PC-9 (cell line): ENCODE results near the gene TMEM165.

ENCODE experiments used
- CTCF ChIP-seq: fragments of 200-600 bp; sonication (generic); conservative IDR thresholded peaks from 2 replicates; pipeline ENCODE4 v1.6.1; 2017; ENCODE audit warnings: mixed run types, antibody characterized with exemption, mild to moderate bottlenecking, moderate library complexity
- EZH2 ChIP-seq: fragments of 200-600 bp; sonication (generic); IDR thresholded peaks from 2 replicates; pipeline ENCODE4 v1.8.0; 2017; ENCODE audit warnings: antibody characterized with exemption, low read depth

DNA sequence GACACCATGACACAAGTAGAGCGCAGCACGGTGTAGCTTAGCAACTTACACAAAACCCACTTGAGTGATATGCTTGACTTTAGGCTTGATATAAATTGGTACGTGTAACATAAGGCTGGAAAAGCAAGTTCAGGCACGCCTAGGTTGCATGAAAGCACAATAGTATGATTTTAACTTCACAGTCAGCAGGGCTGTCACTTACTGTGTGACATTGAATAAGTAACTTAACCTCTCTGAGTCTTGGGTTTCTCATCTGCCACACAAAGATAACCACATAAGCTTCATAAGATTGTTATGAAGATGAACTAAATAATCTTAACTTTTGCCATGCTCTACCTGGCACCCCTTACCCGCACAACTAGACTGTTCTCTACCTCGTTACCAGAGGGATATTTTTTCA is 40.2 kb upstream of the TMEM165 start:
- TF ChIP-seq CTCF (no peak), EZH2 (no peak)
